HL-60 (cell line): ENCODE results near the gene PTPRN2.

Experiments used
- POLR2AphosphoS5 ChIP-seq: IDR thresholded peaks from 2 replicates; pipeline ENCODE4 v1.6.1; 2012; ENCODE audit warnings: low read depth
- TF ChIP-seq, protein P1 (sequence below): IDR thresholded peaks from one replicate; pipeline ENCODE4 v1.5.1; 2011; ENCODE audit warnings: low read length, control low read depth, inconsistent platforms; ENCODE audit not compliant: insufficient read depth
- TF ChIP-seq, protein P2 (sequence below): IDR thresholded peaks from 2 replicates; pipeline ENCODE4 v1.6.1; 2012; ENCODE audit warnings: low read depth; ENCODE audit not compliant: insufficient replicate concordance

DNA sequence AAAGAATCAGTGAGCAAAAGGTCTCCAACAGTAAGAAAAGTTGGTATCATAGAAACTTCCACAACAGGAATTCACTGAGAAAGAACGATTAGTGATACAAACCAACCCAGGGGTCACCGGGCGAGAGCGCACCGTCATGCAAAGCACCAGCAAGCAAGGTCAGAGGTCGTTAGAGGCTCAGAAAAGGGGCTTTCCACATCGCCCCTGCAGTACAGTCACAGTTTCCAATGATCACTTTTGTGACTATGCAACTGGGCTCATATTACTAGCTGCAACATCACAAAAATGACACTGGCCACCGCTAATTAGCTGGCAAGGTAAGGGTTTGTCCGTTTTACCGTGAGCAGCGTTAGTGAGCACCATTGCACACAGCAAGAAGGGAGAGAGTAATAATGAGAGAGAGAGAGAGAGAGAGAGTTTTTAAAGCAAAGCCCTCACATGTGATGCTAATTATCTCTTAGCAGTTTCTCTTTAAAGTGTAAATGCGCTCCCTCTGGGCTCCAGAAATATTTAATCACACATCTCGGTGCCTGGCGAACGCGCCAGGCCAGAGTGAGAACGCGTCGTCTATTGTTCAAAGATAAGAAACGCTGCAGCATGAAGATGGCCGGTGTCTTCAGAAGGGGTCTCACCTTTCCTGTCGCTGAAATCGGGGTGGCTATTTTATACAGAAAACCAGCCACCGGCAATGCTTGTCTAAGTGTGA is 1013.4 kb downstream of the PTPRN2 start:
- TF ChIP-seq, protein P1, sequence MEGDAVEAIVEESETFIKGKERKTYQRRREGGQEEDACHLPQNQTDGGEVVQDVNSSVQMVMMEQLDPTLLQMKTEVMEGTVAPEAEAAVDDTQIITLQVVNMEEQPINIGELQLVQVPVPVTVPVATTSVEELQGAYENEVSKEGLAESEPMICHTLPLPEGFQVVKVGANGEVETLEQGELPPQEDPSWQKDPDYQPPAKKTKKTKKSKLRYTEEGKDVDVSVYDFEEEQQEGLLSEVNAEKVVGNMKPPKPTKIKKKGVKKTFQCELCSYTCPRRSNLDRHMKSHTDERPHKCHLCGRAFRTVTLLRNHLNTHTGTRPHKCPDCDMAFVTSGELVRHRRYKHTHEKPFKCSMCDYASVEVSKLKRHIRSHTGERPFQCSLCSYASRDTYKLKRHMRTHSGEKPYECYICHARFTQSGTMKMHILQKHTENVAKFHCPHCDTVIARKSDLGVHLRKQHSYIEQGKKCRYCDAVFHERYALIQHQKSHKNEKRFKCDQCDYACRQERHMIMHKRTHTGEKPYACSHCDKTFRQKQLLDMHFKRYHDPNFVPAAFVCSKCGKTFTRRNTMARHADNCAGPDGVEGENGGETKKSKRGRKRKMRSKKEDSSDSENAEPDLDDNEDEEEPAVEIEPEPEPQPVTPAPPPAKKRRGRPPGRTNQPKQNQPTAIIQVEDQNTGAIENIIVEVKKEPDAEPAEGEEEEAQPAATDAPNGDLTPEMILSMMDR, result no peak
- TF ChIP-seq POLR2AphosphoS5, result no peak
- TF ChIP-seq, protein P2, sequence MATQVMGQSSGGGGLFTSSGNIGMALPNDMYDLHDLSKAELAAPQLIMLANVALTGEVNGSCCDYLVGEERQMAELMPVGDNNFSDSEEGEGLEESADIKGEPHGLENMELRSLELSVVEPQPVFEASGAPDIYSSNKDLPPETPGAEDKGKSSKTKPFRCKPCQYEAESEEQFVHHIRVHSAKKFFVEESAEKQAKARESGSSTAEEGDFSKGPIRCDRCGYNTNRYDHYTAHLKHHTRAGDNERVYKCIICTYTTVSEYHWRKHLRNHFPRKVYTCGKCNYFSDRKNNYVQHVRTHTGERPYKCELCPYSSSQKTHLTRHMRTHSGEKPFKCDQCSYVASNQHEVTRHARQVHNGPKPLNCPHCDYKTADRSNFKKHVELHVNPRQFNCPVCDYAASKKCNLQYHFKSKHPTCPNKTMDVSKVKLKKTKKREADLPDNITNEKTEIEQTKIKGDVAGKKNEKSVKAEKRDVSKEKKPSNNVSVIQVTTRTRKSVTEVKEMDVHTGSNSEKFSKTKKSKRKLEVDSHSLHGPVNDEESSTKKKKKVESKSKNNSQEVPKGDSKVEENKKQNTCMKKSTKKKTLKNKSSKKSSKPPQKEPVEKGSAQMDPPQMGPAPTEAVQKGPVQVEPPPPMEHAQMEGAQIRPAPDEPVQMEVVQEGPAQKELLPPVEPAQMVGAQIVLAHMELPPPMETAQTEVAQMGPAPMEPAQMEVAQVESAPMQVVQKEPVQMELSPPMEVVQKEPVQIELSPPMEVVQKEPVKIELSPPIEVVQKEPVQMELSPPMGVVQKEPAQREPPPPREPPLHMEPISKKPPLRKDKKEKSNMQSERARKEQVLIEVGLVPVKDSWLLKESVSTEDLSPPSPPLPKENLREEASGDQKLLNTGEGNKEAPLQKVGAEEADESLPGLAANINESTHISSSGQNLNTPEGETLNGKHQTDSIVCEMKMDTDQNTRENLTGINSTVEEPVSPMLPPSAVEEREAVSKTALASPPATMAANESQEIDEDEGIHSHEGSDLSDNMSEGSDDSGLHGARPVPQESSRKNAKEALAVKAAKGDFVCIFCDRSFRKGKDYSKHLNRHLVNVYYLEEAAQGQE, result no peak
